HEK293 (cell line): Measurements from ENCODE around the gene DBF4.
A peak's percentile ranks its signal among the peaks of the same experiment; 100 is the strongest.

ENCODE experiments used
- CTCF ChIA-PET: fragments of 350-600 bp; formaldehyde crosslinking; extraction: SDS; loops from one replicate; lab custom pipeline; 2021; ENCODE audit warnings: antibody characterized with exemption; lab: Yijun Ruan, JAX
- POLR2A ChIA-PET: fragments of 300-600 bp; formaldehyde crosslinking; extraction: SDS; loops from one replicate; lab custom pipeline; 2020; ENCODE audit warnings: antibody characterized with exemption, inconsistent platforms; lab: Yijun Ruan, JAX
- H3K27ac ChIP-seq: fragments of 200-500 bp; sonication (Bioruptor generic); 2 replicates; pipeline ENCODE4 v1.5.1; 2014; ENCODE audit warnings: low read depth, low read length, control low read depth, inconsistent platforms; ENCODE audit errors: extremely low read depth
- H3K36me3 ChIP-seq, 2 experiments: fragments of 200-500 bp in 1 of 2; sonication (Bioruptor generic) in 1 of 2; 1 replicate in 1 of 2; 2 replicates in 1 of 2; pipeline ENCODE4 v1.5.1; 2014 to 2017; ENCODE audit warnings: inconsistent platforms in 2 of 2, low read length in 2 of 2; ENCODE audit not compliant: control insufficient read depth in 2 of 2, insufficient read depth in 1 of 2
- H3K4me1 ChIP-seq: fragments of 200-500 bp; sonication (Bioruptor generic); 2 replicates; pipeline ENCODE4 v1.5.1; 2014; ENCODE audit warnings: mild to moderate bottlenecking, low read length, inconsistent platforms; ENCODE audit not compliant: control insufficient read depth, insufficient read depth
- H3K4me3 ChIP-seq: 2 replicates; pipeline ENCODE4 v1.5.1; 2011; ENCODE audit warnings: low read depth, mild to moderate bottlenecking, control low read depth, low read length, moderate library complexity
- H3K9me3 ChIP-seq: fragments of 200-500 bp; sonication (Bioruptor generic); 2 replicates; pipeline ENCODE4 v1.5.1; 2014; ENCODE audit warnings: low read depth, low read length, inconsistent platforms; ENCODE audit not compliant: control insufficient read depth, insufficient read depth
- ZNF221 ChIP-seq: fragments of 450-650 bp; formaldehyde crosslinking; IDR thresholded peaks from 2 replicates; pipeline ENCODE4 v1.5.1; 2017; ENCODE audit warnings: missing biosample characterization, missing genetic modification characterization, borderline replicate concordance
- ZNF292 ChIP-seq: fragments of 450-650 bp; formaldehyde crosslinking; IDR thresholded peaks from 2 replicates; pipeline ENCODE4 v1.5.1; 2016; ENCODE audit warnings: low read depth, missing biosample characterization, missing genetic modification characterization, borderline replicate concordance
- ZNF366 ChIP-seq: fragments of 450-650 bp; formaldehyde crosslinking; conservative IDR thresholded peaks from 2 replicates; pipeline ENCODE4 v1.5.1; 2016; ENCODE audit warnings: missing biosample characterization, missing genetic modification characterization
- ZNF473 ChIP-seq: fragments of 450-650 bp; formaldehyde crosslinking; IDR thresholded peaks from 2 replicates; pipeline ENCODE4 v1.5.1; 2017; ENCODE audit warnings: missing biosample characterization, missing genetic modification characterization
- ZNF561 ChIP-seq: fragments of 450-650 bp; IDR thresholded peaks from 2 replicates; pipeline ENCODE4 v1.5.1; 2018; ENCODE audit warnings: missing biosample characterization, missing genetic modification characterization, borderline replicate concordance
- ZNF596 ChIP-seq: fragments of 450-650 bp; IDR thresholded peaks from 2 replicates; pipeline ENCODE4 v1.5.0; 2018; ENCODE audit warnings: missing biosample characterization, mild to moderate bottlenecking, missing genetic modification characterization, moderate library complexity
- ZNF600 ChIP-seq: fragments of 450-650 bp; formaldehyde crosslinking; IDR thresholded peaks from 2 replicates; pipeline ENCODE4 v1.5.1; 2016; ENCODE audit warnings: missing biosample characterization, missing genetic modification characterization
- ZNF701 ChIP-seq: fragments of 450-650 bp; formaldehyde crosslinking; IDR thresholded peaks from 2 replicates; pipeline ENCODE4 v1.5.1; 2016; ENCODE audit warnings: missing biosample characterization, missing genetic modification characterization
- ZSCAN23 ChIP-seq: fragments of 450-650 bp; formaldehyde crosslinking; IDR thresholded peaks from 2 replicates; pipeline ENCODE4 v1.5.1; 2016; ENCODE audit warnings: missing biosample characterization, missing genetic modification characterization
- TF ChIP-seq, protein P1 (sequence below): fragments of 450-650 bp; formaldehyde crosslinking; IDR thresholded peaks from 2 replicates; pipeline ENCODE4 v1.5.1; 2017; ENCODE audit warnings: missing biosample characterization, missing genetic modification characterization
- TF ChIP-seq, protein P2 (sequence below): fragments of 450-650 bp; formaldehyde crosslinking; IDR thresholded peaks from 2 replicates; pipeline ENCODE4 v1.5.1; 2017; ENCODE audit warnings: missing biosample characterization, missing genetic modification characterization
- TF ChIP-seq, protein P3 (sequence below): fragments of 450-650 bp; formaldehyde crosslinking; IDR thresholded peaks from 2 replicates; pipeline ENCODE4 v1.5.1; 2017; ENCODE audit warnings: missing biosample characterization, missing genetic modification characterization
- TF ChIP-seq, protein P4 (sequence below): fragments of 450-650 bp; formaldehyde crosslinking; IDR thresholded peaks from 2 replicates; pipeline ENCODE4 v1.5.1; 2016; ENCODE audit warnings: missing biosample characterization, missing genetic modification characterization
- TF ChIP-seq, protein P5 (sequence below): fragments of 450-650 bp; formaldehyde crosslinking; IDR thresholded peaks from 2 replicates; pipeline ENCODE4 v1.5.1; 2017; ENCODE audit warnings: missing biosample characterization, missing genetic modification characterization
- TF ChIP-seq, protein P6 (sequence below): fragments of 450-650 bp; formaldehyde crosslinking; IDR thresholded peaks from 2 replicates; pipeline ENCODE4 v1.5.1; 2017; ENCODE audit warnings: missing biosample characterization, missing genetic modification characterization

The DBF4 gene

DNA sequence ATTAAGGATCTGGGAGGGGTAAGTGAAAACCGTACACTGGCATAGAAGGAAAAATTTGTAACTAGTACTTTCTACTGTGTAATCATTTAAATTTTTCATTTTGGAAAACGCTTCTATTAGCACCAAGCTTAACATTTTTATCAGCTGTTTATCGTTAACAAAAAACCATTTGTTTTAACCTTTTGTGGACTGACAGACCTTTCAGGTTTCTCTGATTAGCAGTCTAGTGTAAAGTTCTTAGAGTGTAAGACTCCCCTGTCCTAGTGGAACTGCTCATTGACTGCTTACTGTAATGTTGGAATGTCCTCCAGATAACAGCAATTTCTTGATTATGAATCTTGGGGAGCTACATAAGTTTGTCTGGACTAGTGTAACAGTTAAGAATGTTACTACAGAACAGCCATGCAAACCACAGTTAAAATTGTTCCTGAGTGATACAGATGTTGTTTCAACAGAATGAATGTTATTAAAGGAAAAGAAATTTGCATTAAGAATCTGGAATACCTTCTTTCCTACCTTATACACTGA, 2.0 kb downstream of the DBF4 start:
- CTCF ChIA-PET = interaction anchor here (1.0 kb wide), 1 partner anchor 40 kb away, joined by 3 read pairs; no protein-coding TSS in a partner anchor
- no peak for TF ChIP-seq ZNF473 (tag by site-specific recombination)
- TF ChIP-seq, protein P1, sequence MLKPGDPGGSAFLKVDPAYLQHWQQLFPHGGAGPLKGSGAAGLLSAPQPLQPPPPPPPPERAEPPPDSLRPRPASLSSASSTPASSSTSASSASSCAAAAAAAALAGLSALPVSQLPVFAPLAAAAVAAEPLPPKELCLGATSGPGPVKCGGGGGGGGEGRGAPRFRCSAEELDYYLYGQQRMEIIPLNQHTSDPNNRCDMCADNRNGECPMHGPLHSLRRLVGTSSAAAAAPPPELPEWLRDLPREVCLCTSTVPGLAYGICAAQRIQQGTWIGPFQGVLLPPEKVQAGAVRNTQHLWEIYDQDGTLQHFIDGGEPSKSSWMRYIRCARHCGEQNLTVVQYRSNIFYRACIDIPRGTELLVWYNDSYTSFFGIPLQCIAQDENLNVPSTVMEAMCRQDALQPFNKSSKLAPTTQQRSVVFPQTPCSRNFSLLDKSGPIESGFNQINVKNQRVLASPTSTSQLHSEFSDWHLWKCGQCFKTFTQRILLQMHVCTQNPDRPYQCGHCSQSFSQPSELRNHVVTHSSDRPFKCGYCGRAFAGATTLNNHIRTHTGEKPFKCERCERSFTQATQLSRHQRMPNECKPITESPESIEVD (tag by site-specific recombination) = no peak
- TF ChIP-seq ZSCAN23 (tag by site-specific recombination) = no peak
- TF ChIP-seq, protein P2, sequence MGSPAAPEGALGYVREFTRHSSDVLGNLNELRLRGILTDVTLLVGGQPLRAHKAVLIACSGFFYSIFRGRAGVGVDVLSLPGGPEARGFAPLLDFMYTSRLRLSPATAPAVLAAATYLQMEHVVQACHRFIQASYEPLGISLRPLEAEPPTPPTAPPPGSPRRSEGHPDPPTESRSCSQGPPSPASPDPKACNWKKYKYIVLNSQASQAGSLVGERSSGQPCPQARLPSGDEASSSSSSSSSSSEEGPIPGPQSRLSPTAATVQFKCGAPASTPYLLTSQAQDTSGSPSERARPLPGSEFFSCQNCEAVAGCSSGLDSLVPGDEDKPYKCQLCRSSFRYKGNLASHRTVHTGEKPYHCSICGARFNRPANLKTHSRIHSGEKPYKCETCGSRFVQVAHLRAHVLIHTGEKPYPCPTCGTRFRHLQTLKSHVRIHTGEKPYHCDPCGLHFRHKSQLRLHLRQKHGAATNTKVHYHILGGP (tag by site-specific recombination) = no peak
- TF ChIP-seq, protein P3, sequence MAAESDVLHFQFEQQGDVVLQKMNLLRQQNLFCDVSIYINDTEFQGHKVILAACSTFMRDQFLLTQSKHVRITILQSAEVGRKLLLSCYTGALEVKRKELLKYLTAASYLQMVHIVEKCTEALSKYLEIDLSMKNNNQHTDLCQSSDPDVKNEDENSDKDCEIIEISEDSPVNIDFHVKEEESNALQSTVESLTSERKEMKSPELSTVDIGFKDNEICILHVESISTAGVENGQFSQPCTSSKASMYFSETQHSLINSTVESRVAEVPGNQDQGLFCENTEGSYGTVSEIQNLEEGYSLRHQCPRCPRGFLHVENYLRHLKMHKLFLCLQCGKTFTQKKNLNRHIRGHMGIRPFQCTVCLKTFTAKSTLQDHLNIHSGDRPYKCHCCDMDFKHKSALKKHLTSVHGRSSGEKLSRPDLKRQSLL (tag by site-specific recombination) = no peak
- TF ChIP-seq, protein P4, sequence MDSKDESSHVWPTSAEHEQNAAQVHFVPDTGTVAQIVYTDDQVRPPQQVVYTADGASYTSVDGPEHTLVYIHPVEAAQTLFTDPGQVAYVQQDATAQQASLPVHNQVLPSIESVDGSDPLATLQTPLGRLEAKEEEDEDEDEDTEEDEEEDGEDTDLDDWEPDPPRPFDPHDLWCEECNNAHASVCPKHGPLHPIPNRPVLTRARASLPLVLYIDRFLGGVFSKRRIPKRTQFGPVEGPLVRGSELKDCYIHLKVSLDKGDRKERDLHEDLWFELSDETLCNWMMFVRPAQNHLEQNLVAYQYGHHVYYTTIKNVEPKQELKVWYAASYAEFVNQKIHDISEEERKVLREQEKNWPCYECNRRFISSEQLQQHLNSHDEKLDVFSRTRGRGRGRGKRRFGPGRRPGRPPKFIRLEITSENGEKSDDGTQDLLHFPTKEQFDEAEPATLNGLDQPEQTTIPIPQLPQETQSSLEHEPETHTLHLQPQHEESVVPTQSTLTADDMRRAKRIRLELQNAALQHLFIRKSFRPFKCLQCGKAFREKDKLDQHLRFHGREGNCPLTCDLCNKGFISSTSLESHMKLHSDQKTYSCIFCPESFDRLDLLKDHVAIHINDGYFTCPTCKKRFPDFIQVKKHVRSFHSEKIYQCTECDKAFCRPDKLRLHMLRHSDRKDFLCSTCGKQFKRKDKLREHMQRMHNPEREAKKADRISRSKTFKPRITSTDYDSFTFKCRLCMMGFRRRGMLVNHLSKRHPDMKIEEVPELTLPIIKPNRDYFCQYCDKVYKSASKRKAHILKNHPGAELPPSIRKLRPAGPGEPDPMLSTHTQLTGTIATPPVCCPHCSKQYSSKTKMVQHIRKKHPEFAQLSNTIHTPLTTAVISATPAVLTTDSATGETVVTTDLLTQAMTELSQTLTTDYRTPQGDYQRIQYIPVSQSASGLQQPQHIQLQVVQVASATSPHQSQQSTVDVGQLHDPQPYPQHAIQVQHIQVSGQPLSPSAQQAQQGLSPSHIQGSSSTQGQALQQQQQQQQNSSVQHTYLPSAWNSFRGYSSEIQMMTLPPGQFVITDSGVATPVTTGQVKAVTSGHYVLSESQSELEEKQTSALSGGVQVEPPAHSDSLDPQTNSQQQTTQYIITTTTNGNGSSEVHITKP = peak; percentile 71
- Histone ChIP-seq H3K36me3 (peaks cover 36 to 41% of the 10 kb centered on the region in 2 experiments), H3K27ac (no peak overlapping the region), H3K9me3 (no peaks in the 10 kb centered on the region), H3K4me3 (peak overlapping the region; percentile 56), H3K4me1 (peaks cover 5% of the 10 kb centered on the region; the same call in 1 of the 2 replicates)
- POLR2A ChIA-PET = interaction anchor here (0.6 to 1.2 kb wide), 2 partner anchors 55 kb away, joined by 3 read pairs; partner anchors contain the start of gene ADAM22

DNA sequence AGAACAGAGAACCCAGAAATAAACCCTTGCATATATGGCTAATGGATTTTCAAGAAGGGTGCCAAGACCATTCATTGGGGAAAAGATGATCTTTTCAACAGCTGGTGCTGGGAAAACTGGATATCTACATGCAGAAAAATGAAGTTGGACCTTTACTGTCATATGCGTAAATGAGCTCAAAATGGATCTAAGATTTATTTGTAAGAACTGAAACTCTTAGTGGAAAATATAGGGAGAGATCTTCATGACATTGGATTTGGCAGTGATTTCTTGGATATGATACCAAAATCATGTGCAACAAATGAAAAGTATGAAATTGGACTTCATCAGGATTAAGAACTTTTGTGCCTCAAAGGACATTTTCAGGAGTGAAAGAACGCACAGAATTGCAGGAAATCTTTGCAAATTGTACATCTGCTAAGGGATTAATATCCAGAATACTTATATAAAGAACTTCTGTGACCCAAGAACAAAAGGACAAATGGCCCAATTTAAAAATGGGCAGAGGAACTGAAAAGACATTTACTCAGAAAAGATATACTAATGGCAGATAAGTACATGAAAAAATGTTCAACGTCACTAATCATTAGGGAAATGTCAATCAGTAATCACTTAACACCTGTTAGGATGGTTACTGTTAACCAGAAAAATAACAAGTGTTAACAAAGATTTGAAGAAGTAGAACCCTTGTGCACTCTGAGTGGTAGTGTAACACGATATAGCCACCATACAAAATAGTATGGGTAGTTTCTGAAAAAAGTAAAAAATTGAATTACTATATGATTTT, 6.1 kb downstream of the DBF4 start:
- no peaks in the 10 kb centered on the region for H3K9me3 ChIP-seq
- H3K27ac ChIP-seq = no peak overlapping the region
- TF ChIP-seq ZNF221 (no peak), ZNF561 (tag by site-specific recombination) (no peak), ZNF600 (tag by site-specific recombination) (no peak), ZNF701 (no peak), ZNF292 (tag by site-specific recombination) (no peak), ZNF596 (tag by site-specific recombination) (no peak), ZNF366 (tag by site-specific recombination) (no peak)
- TF ChIP-seq, protein P5, sequence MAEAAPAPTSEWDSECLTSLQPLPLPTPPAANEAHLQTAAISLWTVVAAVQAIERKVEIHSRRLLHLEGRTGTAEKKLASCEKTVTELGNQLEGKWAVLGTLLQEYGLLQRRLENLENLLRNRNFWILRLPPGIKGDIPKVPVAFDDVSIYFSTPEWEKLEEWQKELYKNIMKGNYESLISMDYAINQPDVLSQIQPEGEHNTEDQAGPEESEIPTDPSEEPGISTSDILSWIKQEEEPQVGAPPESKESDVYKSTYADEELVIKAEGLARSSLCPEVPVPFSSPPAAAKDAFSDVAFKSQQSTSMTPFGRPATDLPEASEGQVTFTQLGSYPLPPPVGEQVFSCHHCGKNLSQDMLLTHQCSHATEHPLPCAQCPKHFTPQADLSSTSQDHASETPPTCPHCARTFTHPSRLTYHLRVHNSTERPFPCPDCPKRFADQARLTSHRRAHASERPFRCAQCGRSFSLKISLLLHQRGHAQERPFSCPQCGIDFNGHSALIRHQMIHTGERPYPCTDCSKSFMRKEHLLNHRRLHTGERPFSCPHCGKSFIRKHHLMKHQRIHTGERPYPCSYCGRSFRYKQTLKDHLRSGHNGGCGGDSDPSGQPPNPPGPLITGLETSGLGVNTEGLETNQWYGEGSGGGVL (tag by site-specific recombination) = no peak
- TF ChIP-seq, protein P6, sequence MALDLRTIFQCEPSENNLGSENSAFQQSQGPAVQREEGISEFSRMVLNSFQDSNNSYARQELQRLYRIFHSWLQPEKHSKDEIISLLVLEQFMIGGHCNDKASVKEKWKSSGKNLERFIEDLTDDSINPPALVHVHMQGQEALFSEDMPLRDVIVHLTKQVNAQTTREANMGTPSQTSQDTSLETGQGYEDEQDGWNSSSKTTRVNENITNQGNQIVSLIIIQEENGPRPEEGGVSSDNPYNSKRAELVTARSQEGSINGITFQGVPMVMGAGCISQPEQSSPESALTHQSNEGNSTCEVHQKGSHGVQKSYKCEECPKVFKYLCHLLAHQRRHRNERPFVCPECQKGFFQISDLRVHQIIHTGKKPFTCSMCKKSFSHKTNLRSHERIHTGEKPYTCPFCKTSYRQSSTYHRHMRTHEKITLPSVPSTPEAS (tag by site-specific recombination) = no peak
- H3K4me3 ChIP-seq = no peak overlapping the region
- CTCF ChIA-PET = interaction anchor here (0.6 kb wide), 1 partner anchor 194 kb away, joined by 3 read pairs; no protein-coding TSS in a partner anchor
- peaks cover 3% of the 10 kb centered on the region; the same call in 1 of the 2 replicates for H3K4me1 ChIP-seq
- POLR2A ChIA-PET = interaction anchor here (0.6 kb wide), 1 partner anchor 52 kb away, joined by 5 read pairs; no protein-coding TSS in a partner anchor
- peaks cover 53 to 55% of the 10 kb centered on the region in 2 experiments for H3K36me3 ChIP-seq
